GM12873 (cell line): Measurements from ENCODE around the gene VWCE.

Source experiments
- TF ChIP-seq, protein P1 (sequence below): IDR thresholded peaks from 2 replicates; pipeline ENCODE4 v1.5.1; 2012; ENCODE audit warnings: low read depth, mild to moderate bottlenecking, moderate library complexity, low read length, control low read depth; ENCODE audit not compliant: insufficient read depth; ENCODE audit errors: missing control alignments

Gene VWCE

DNA sequence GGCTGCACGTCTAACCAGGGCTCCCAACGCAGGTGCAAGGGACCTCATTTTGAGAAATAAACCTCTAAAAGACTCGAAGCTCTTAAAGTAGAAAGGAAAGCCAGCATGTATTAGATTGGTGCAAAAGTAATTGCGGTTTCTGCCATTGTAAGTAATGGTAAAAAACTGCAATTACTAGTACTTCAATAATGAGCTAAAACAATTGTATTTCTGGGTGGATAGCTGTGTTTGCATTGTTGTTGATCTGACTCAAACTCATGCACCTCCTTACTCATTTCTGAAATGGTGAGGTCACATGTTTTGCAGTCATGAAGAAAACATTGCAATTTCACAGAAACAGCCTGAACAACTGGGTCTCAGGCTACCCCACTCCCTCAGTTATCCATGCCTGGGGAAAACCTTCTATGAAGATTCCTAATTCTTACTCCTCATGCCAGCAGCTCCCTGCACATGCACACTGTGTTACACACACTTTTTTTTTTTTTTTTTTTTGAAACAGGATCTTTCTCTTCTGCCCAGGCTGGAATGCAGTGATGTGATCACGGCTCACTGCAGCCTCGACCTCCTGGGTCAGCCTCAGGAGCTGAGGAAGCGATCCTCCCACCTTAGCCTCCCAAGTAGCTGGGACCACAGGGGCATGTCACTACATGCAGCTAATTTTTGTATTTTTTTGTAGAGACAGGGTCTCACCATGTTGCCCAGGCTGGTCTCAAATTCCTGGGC is 24.6 kb downstream of the VWCE start:
- TF ChIP-seq, protein P1, sequence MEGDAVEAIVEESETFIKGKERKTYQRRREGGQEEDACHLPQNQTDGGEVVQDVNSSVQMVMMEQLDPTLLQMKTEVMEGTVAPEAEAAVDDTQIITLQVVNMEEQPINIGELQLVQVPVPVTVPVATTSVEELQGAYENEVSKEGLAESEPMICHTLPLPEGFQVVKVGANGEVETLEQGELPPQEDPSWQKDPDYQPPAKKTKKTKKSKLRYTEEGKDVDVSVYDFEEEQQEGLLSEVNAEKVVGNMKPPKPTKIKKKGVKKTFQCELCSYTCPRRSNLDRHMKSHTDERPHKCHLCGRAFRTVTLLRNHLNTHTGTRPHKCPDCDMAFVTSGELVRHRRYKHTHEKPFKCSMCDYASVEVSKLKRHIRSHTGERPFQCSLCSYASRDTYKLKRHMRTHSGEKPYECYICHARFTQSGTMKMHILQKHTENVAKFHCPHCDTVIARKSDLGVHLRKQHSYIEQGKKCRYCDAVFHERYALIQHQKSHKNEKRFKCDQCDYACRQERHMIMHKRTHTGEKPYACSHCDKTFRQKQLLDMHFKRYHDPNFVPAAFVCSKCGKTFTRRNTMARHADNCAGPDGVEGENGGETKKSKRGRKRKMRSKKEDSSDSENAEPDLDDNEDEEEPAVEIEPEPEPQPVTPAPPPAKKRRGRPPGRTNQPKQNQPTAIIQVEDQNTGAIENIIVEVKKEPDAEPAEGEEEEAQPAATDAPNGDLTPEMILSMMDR = no peak

DNA sequence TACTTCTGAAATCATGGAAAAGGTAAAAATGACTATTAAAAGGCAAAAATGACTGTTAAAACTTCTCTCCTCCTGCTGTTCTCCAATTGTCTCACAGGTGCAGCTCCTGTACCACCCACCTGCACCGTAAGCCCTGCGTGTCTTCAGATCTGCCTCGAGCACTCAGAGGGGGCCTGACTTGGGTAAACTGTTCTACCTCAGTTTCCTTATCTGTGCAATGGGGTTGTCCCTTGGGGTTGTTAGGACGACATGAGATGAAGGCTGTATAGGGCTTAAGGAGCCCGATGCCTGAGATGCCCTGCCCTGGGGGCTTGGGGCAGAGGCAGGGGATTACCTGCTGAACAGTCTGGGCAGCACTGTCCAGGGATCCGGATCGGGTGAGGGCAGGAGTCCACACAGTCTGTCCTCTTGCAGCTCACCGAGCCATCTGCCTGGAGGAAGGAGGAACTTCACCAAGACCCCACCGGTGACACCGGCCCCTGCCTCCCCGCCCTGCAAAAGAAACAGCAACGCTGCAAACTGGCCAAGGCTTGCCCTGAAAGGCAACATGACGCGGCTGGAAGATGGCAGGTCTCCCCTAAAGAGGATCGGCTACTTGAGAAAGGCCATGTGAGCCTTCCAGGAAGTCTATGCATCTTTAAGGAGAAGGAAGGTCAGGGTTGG is 26.4 kb downstream of the VWCE start:
- TF ChIP-seq, protein P1 = no peak

DNA sequence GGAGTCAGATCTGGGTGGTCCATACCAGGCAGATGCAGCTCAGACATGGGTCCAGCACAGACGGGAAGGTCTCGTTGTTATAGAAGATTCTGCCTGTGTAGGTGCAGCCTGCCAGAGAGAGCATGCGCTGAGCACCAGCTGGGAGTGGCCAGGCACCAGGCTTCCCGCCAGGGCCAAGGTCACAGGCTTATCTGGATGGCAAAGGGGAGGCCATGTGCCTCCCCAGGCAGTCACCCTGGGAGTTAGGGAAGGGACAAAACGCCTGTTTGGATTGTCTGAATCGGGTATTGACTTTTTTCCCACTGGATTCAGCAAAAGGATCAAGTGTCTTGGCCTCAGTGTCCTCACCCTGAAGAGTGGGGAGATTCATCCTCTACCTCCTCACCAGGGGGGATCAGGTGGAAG is 27.7 kb downstream of the VWCE start:
- TF ChIP-seq, protein P1 = no peak

DNA sequence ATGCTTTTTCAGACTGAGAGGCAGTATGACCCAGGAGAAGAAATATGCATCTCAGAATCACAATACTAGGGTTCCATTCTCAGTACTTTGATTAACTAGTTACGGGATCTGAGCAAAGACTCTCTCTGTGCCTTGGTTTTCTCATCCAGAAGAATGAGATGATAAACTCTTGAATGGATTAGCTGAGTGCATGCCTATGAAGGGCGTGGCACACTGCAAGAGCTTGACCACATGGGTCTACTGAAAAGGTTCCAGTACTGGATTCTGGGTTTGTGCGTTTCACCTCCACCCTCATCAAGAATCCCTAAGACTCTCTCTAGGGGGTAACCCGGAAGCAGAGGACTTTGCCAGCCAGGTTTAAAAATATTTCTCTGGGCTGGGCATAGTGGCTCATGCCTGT is 28.5 kb downstream of the VWCE start:
- TF ChIP-seq, protein P1 = no peak

DNA sequence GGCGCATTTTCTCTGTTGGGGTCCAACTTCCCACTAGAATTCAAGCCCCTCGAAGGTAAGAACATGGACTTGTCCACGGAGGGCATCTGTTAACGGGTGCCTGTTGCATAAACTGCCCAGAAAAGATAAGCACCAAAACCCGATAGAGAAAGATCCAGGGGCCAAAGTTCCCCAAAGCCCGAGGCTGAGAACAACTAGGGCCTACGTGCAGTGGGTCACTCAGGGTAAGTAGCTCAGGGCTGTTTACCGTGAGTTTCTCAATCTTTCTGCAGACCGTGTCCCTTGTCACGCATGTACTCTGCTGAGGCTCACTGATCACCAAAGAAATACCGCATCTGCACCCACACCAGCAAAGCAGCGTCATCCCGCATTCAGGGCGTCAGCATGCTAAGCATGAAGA is 29.8 kb downstream of the VWCE start:
- TF ChIP-seq, protein P1 = no peak

DNA sequence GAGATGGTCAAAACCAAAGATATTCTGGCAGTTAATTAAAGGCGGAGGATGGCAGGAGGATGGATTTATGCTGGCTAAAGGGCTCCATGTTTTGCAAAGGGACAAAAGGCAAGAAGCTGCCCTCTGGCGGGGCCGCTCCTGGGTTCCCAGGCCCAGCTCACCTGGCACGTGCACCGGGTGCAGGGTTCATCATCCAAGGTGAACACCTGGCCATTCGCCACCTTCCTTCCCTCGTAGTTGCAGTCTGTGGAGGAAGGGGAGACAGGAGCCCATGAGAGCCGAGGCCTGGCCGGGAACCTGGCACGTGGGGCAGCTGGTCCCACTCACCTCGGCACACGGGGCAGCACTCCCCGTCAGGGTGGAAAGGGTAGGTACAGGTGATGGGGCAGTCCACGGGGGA is 30.3 kb downstream of the VWCE start:
- TF ChIP-seq, protein P1 = no peak

DNA sequence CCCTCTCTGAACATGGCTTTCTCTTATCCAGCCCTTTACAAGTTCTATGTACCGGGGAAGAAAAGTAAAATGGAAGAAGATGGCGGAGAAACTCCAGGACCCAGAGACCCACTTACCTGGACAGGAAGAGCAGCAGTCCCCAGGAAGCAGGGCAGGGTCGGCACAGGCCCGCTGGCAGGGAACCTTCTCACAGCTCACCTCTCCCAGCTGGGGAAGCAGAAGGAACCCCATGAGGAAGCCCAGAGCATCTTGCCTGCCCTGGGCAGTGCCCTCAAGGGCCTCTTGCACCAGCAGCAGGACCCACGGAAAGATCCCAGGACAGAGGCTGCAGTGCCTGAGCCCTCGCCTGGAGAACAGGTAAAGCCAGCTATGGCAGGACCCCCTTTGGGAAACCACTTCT is 30.7 kb downstream of the VWCE start:
- TF ChIP-seq, protein P1 = no peak
